Measurements from ENCODE around the gene IDI1.

- no peak for TF ChIP-seq CHD2 (IDR thresholded peaks at IDR 0.05; ENCODE audit: low read length, partially characterized antibody)
- no peak for TF ChIP-seq MAX (IDR thresholded peaks at IDR 0.05; ENCODE audit: low read depth)
- TF ChIP-seq CTCF (IDR thresholded peaks at IDR 0.05) = no peak
- no peak for TF ChIP-seq MXI1 (IDR thresholded peaks at IDR 0.05; ENCODE audit: low read depth, low read length)
- TF ChIP-seq ZBTB33 (IDR thresholded peaks at IDR 0.05; ENCODE audit: borderline replicate concordance, low read depth) = no peak
- TF ChIP-seq NFIC (IDR thresholded peaks at IDR 0.05; ENCODE audit: borderline replicate concordance) = no peak
- TF ChIP-seq ELF1 (IDR thresholded peaks at IDR 0.05) = no peak
- TF ChIP-seq USF2 (IDR thresholded peaks at IDR 0.05; ENCODE audit: borderline replicate concordance, low read depth, low read length) = no peak
- no peak for TF ChIP-seq GABPA (IDR thresholded peaks at IDR 0.05; ENCODE audit: low read depth)
- TF ChIP-seq TAF1 (IDR thresholded peaks at IDR 0.05; ENCODE audit: borderline replicate concordance, low read depth, low read length) = no peak
- TF ChIP-seq REST (IDR thresholded peaks at IDR 0.05; ENCODE audit: low read depth, low read length) = no peak
- TF ChIP-seq RFX5 (IDR thresholded peaks at IDR 0.05; ENCODE audit: low read length) = no peak
- TF ChIP-seq GATA2 (CRISPR knock-in tag; IDR thresholded peaks at IDR 0.05) = no peak
Observed at GRCh38 chr10:1010703-1011102, 38.2 kb downstream of the IDI1 start.
